RPMI8226 (cell line): ENCODE measurements around the gene PCGF3.
A peak's percentile ranks its signal among the peaks of the same experiment; 100 is the strongest.
"Not testable (repeated sequence)": the region's sequence is repeated elsewhere in the genome, so short reads cannot be mapped to it uniquely, and the experiment has no call there.

ENCODE experiments used
- DNase-seq: peaks from one replicate; pipeline ENCODE4 v3.0.0-alpha.2; 2015

PCGF3 gene

GRCh38 chr4:683247-683897 is 22.3 kb upstream of the PCGF3 start:
- DNase-seq = no peak

GRCh38 chr4:683982-684622 is 21.5 kb upstream of the PCGF3 start:
- peak; percentile 55 for DNase-seq

GRCh38 chr4:684623-685327 is 20.9 kb upstream of the PCGF3 start:
- no peak for DNase-seq

- DNase-seq = no peak
Measured at GRCh38 chr4:685679-686412, 19.8 kb upstream of the PCGF3 start.

GRCh38 chr4:686413-687040 is 19.1 kb upstream of the PCGF3 start:
- peak; percentile 25 for DNase-seq

- DNase-seq = no peak
Measured at GRCh38 chr4:687048-687970, 18.3 kb upstream of the PCGF3 start.

- DNase-seq = no peak
Measured at GRCh38 chr4:687971-688853, 17.4 kb upstream of the PCGF3 start.

- DNase-seq = no peak
Measured at GRCh38 chr4:688854-689681, 16.6 kb upstream of the PCGF3 start, which contains the start of gene SLC49A3. Gene SLC49A3 (minus strand): TSS chr4:689151. CDS start chr4:689127, 24 bp downstream.

- no peak for DNase-seq
Measured at GRCh38 chr4:689723-690122, 15.9 kb upstream of the PCGF3 start.

- no peak for DNase-seq
Measured at GRCh38 chr4:692771-693554, 12.7 kb upstream of the PCGF3 start.

GRCh38 chr4:694341-694940 is 11.2 kb upstream of the PCGF3 start:
- DNase-seq = not testable (repeated sequence)

- no peak for DNase-seq
Measured at GRCh38 chr4:699816-700580, 5.6 kb upstream of the PCGF3 start.

- DNase-seq = no peak
Measured at GRCh38 chr4:700587-701264, 4.9 kb upstream of the PCGF3 start.

GRCh38 chr4:702618-703048 is 3.0 kb upstream of the PCGF3 start:
- DNase-seq = no peak

- DNase-seq = no peak
Measured at GRCh38 chr4:703336-704197, 2.1 kb upstream of the PCGF3 start.
